Vagina (tissue), 2 donors: Measurements from ENCODE around the gene FNDC3A. TPM values are rescaled to one million over a fixed set of nuclear protein-coding genes. Genes with fewer than 3 reads are reported as not detected.

Experiments
- DNase-seq, 2 donors: peaks; one replicate each; pipeline ENCODE4 v3.0.0-alpha.2; 2017; ENCODE audit errors: extremely low spot score in 2 of 2
- H3K27ac ChIP-seq: fragments of 200-600 bp; sonication (generic); one replicate; pipeline ENCODE4 v1.5.1; 2019
- H3K27me3 ChIP-seq: fragments of 200-600 bp; sonication (generic); one replicate; pipeline ENCODE4 v1.5.1; 2019
- H3K36me3 ChIP-seq, 2 donors: fragments of 200-600 bp; sonication (generic); one replicate each; pipeline ENCODE4 v1.5.1; 2017 to 2019
- H3K4me1 ChIP-seq: fragments of 200-600 bp; sonication (generic); one replicate; pipeline ENCODE4 v1.5.1; 2019
- H3K4me3 ChIP-seq, 2 donors: fragments of 200-600 bp; sonication (generic); 1 replicate in 1 of 2; 2 replicates in 1 of 2; pipeline ENCODE4 v1.5.1; 2016 to 2019
- H3K9me3 ChIP-seq: fragments of 200-600 bp; sonication (generic); one replicate; pipeline ENCODE4 v1.5.1; 2019
- CTCF ChIP-seq, 3 experiments: fragments of 450-650 bp in 2 of 3; fragments of 200-600 bp in 1 of 3; sonication (generic) in 1 of 3; IDR thresholded peaks; one replicate each; pipeline ENCODE4 v1.5.1; 2017 to 2019; ENCODE audit warnings: antibody characterized with exemption in 3 of 3, mild to moderate bottlenecking in 2 of 3, moderate library complexity in 2 of 3
- POLR2A ChIP-seq, 2 donors: fragments of 450-650 bp; IDR thresholded peaks; one replicate each; pipeline ENCODE4 v1.6.1; 2017; ENCODE audit warnings: antibody characterized with exemption in 2 of 2, mild to moderate bottlenecking in 2 of 2, moderate library complexity in 2 of 2
- POLR2AphosphoS5 ChIP-seq, 2 donors: sonication (generic); formaldehyde crosslinking; IDR thresholded peaks; one replicate each; pipeline ENCODE4 v1.9.0; 2017; ENCODE audit warnings: antibody characterized with exemption in 2 of 2, mild to moderate bottlenecking in 2 of 2, low read depth in 1 of 2; ENCODE audit not compliant: insufficient read depth in 1 of 2
- intact Hi-C: fragments of 100-400 bp; cut with DNase I; formaldehyde crosslinking; loops from one replicate; pipeline ENCODE4 v1.15.1; 2023
- total RNA-seq: library from RNA; depleted of rRNA; stranded (reverse); fragments of >200 nt; gene quantifications from one replicate; pipeline ENCODE4 v1.2.3, GENCODE V29; 2016

Gene FNDC3A
- total RNA-seq, 1 donor from 2014 or later = 32.2 TPM

GRCh38 chr13:49100637-49101570 lies 125.2 kb downstream of the FNDC3A start:
- Histone ChIP-seq H3K4me1 (peaks cover 32% of the 10 kb centered on the region), H3K9me3 (no peaks in the 10 kb centered on the region), H3K4me3 (no peak overlapping the region), H3K27ac (no peak overlapping the region), H3K36me3 (no peaks in the 10 kb centered on the region), H3K27me3 (no peaks in the 10 kb centered on the region)
- DNase-seq = no peak
- intact Hi-C loops = no loop called here
- no peak for TF ChIP-seq CTCF (IDR thresholded peaks at IDR 0.05)
- TF ChIP-seq POLR2AphosphoS5 (IDR thresholded peaks at IDR 0.05; ENCODE audit: insufficient read depth in 1 of 2, low read depth in 1 of 2) = no peak
- TF ChIP-seq POLR2A (IDR thresholded peaks at IDR 0.05) = no peak

GRCh38 chr13:49108196-49108595 lies 132.5 kb downstream of the FNDC3A start:
- H3K36me3 ChIP-seq = no peaks in the 10 kb centered on the region
- intact Hi-C loops = no loop called here
- H3K4me3 ChIP-seq = no peak overlapping the region
- no peaks in the 10 kb centered on the region for H3K9me3 ChIP-seq
- no peak overlapping the region for H3K27ac ChIP-seq
- no peak for DNase-seq
- no peaks in the 10 kb centered on the region for H3K27me3 ChIP-seq
- H3K4me1 ChIP-seq = peaks cover 19% of the 10 kb centered on the region
- TF ChIP-seq CTCF (IDR thresholded peaks at IDR 0.05) = no peak

DNA sequence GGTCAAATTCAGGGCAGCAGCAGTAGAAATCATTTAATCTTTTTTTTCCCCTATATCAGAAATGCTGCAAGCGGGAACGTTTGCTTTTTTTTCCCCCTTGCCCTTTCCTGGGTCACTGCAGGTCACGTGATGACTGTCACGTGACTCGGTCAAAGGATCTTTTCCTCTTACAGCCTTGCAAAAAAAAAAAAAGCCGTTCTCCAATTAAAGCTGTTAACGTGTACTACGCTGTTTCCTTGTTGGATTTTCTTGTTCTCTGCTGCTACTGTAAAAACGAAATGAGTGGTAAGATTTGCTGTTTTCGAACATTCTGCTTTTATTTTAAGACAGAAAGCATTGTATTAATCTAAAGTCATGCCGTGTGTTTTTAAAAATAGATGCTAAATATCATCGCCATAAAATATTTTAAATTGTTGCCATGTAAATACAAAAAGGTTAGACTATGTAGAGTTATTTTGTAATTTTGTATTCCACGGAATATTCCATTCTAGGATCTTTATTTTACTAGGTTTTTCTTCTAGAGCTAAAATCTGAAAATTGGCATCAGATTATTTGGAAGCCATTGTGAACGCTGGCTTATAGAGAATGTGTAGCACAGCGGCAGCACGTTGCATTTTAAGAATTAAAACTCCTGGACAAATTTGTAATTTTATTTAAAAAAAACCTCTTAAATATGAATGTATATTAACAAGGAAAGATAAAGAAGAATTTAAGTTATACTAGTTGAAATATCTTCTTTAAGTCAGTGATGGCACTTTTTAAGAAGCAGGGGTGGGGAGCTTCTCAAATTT lies 134.6 kb downstream of the FNDC3A start:
- no peaks in the 10 kb centered on the region for H3K27me3 ChIP-seq
- intact Hi-C loops = no loop called here
- H3K4me3 ChIP-seq = peak overlapping the region; percentile 37 to 57
- H3K36me3 ChIP-seq = no peaks in the 10 kb centered on the region
- no peaks in the 10 kb centered on the region for H3K9me3 ChIP-seq
- H3K27ac ChIP-seq = peak overlapping the region; percentile 65
- no peak for TF ChIP-seq CTCF (IDR thresholded peaks at IDR 0.05)
- TF ChIP-seq POLR2AphosphoS5 (IDR thresholded peaks at IDR 0.05; ENCODE audit: insufficient read depth in 1 of 2, low read depth in 1 of 2) = peak in 1 of 2 donors; percentile 97
- DNase-seq = no peak
- H3K4me1 ChIP-seq = peaks cover 24% of the 10 kb centered on the region

- H3K36me3 ChIP-seq = no peaks in the 10 kb centered on the region
- H3K27ac ChIP-seq = no peak overlapping the region
- intact Hi-C loops = no loop called here
- no peaks in the 10 kb centered on the region for H3K27me3 ChIP-seq
- H3K4me1 ChIP-seq = peaks cover 24% of the 10 kb centered on the region
- H3K9me3 ChIP-seq = no peaks in the 10 kb centered on the region
- peak overlapping the region; percentile 37 to 57 for H3K4me3 ChIP-seq
- no peak for DNase-seq
- TF ChIP-seq POLR2AphosphoS5 (IDR thresholded peaks at IDR 0.05; ENCODE audit: insufficient read depth in 1 of 2, low read depth in 1 of 2) (no peak), POLR2A (IDR thresholded peaks at IDR 0.05) (no peak)
Measured at GRCh38 chr13:49110913-49111170, 135.1 kb downstream of the FNDC3A start.

DNA sequence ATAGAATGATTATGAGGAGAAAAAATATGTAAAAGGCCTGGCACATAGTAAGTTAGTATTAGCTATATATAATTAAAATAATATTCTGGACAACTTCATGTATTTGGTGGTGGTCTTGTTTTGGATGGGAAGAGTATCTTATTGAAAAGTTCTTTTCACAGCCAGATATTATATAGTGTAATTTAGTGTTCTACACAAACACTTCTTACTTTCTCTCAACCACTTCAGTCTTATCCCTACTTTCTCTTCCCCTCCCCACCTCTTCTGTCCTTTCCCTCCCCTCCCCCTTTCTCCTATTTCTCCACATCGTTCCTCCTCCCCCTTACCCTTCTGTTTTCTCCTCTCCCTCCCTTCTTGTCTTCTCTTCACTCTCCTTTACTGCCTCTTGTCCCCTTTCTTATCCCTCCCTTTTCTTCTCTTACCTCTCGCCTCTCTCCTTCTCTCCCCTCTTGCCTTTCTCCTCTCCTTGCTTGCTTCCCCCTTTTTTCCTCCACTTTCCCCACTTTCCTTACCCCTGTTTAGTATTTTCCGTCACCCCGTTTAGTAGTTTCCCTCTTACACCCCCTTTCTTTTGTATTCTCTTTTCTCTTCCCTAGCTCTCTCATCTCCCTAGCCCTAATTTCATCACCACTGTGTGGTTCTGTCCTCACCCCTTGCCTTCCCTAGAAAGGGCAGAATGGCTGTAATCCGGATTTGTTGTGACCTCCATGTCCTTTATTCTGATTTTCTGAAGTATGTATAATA lies 137.2 kb downstream of the FNDC3A start:
- H3K9me3 ChIP-seq = no peaks in the 10 kb centered on the region
- DNase-seq = no peak
- TF ChIP-seq CTCF (IDR thresholded peaks at IDR 0.05) = no peak
- TF ChIP-seq POLR2AphosphoS5 (IDR thresholded peaks at IDR 0.05; ENCODE audit: insufficient read depth in 1 of 2, low read depth in 1 of 2) = no peak
- no peak for TF ChIP-seq POLR2A (IDR thresholded peaks at IDR 0.05)
- peaks cover 0 to 4% of the 10 kb centered on the region in 2 donors for H3K36me3 ChIP-seq
- H3K4me3 ChIP-seq = no peak overlapping the region
- no peaks in the 10 kb centered on the region for H3K27me3 ChIP-seq
- intact Hi-C loops = no loop called here
- peaks cover 24% of the 10 kb centered on the region for H3K4me1 ChIP-seq
- H3K27ac ChIP-seq = no peak overlapping the region
